Measurements from ENCODE around the gene ATP8B4.

ATP8B4 gene

GRCh38 chr15:49923671-49924070, 195.4 kb downstream of the ATP8B4 start:
- no peak for DNase-seq

GRCh38 chr15:49919034-49919433, 200.0 kb downstream of the ATP8B4 start:
- no peak for DNase-seq

- no peak for DNase-seq
Measured at GRCh38 chr15:49918121-49918520, 200.9 kb downstream of the ATP8B4 start.

- DNase-seq: no peak
Measured at GRCh38 chr15:49916998-49917397, 202.0 kb downstream of the ATP8B4 start.

- no peak for DNase-seq
Measured at GRCh38 chr15:49915822-49916221, 203.2 kb downstream of the ATP8B4 start.

GRCh38 chr15:49908933-49909295, 210.1 kb downstream of the ATP8B4 start:
- DNase-seq: no peak

GRCh38 chr15:49908236-49908932, 210.6 kb downstream of the ATP8B4 start:
- DNase-seq: no peak

- no peak for DNase-seq
Measured at GRCh38 chr15:49906966-49907365, 212.1 kb downstream of the ATP8B4 start.

GRCh38 chr15:49905221-49905620, 213.8 kb downstream of the ATP8B4 start:
- DNase-seq: no peak

GRCh38 chr15:49904296-49904695, 214.7 kb downstream of the ATP8B4 start:
- DNase-seq: no peak

GRCh38 chr15:49902685-49903501, 216.1 kb downstream of the ATP8B4 start:
- no peak for DNase-seq

- no peak for DNase-seq
Measured at GRCh38 chr15:49901996-49902684, 216.9 kb downstream of the ATP8B4 start.

GRCh38 chr15:49901321-49901720, 217.7 kb downstream of the ATP8B4 start:
- DNase-seq: no peak

GRCh38 chr15:49900903-49901235, 218.2 kb downstream of the ATP8B4 start:
- no peak for DNase-seq

- DNase-seq: no peak
Measured at GRCh38 chr15:49900006-49900902, 218.8 kb downstream of the ATP8B4 start.

GRCh38 chr15:49898575-49899283, 220.3 kb downstream of the ATP8B4 start:
- no peak for DNase-seq

- DNase-seq: no peak
Measured at GRCh38 chr15:49898097-49898496, 220.9 kb downstream of the ATP8B4 start.

GRCh38 chr15:49895347-49896223, 223.4 kb downstream of the ATP8B4 start:
- DNase-seq: no peak

GRCh38 chr15:49890689-49891088, 228.3 kb downstream of the ATP8B4 start:
- DNase-seq: no peak

- DNase-seq: no peak
Measured at GRCh38 chr15:49889536-49889935, 229.5 kb downstream of the ATP8B4 start.

- no peak for DNase-seq
Measured at GRCh38 chr15:49888734-49889133, 230.3 kb downstream of the ATP8B4 start.

Data from kidney glomerular epithelial cell (primary cell).